NCI-H345 treated with DMSO at 0.1 percent for 48 hours (cell line): ENCODE results near the gene APBA2.
A peak's percentile ranks its signal among the peaks of the same experiment; 100 is the strongest.

Experiments used
- DNase-seq: peaks from one replicate; lab custom pipeline; 2025; ENCODE audit not compliant: unreplicated experiment; lab: John Stamatoyannopoulos, UW

The APBA2 gene

DNA sequence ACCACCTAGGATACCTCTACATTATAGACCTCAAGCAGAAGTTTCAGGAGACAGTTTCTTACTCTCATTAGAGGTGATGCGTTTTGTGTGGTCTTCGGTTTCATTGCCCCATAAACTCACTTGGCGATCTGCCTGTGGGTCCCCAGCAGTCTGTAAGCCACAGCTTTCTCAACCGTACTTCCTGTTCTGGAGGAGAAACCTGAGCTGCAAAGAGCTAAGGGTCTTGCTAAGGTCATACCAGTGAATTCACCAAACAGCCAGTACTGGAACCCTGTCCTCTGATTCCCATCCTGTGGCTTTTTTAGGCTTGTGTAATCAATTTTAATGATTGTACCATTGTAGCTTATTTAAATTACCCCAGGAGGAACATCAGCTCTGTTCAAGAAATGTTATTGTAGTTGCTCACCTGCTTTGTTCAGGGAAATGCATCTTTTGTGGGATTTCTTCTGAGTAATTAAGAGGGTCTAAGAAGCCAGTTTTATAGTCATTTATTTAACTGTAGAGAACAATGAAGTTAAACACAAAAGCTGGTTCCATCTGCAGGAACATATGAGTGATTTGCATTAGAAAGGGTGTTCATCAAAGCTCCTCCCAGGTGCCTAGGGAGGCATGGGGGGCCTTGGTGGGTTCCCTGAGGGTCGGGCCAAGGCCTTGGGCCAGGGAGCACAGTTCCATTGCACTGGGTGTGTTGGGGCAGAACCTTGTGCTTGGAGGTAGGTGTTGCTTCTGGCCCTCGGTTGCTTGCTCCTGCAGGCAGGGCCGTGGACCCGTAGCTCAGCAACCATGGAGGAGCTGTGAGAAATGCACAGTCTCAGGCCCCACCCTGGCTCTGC lies 69.6 kb downstream of the APBA2 start:
- DNase-seq, result no peak

- DNase-seq, result no peak
These were observed 70.2 kb downstream of the APBA2 start for GRCh38 chr15:28955993-28956421.

GRCh38 chr15:28956491-28956890 lies 70.7 kb downstream of the APBA2 start:
- DNase-seq, result no peak

DNA sequence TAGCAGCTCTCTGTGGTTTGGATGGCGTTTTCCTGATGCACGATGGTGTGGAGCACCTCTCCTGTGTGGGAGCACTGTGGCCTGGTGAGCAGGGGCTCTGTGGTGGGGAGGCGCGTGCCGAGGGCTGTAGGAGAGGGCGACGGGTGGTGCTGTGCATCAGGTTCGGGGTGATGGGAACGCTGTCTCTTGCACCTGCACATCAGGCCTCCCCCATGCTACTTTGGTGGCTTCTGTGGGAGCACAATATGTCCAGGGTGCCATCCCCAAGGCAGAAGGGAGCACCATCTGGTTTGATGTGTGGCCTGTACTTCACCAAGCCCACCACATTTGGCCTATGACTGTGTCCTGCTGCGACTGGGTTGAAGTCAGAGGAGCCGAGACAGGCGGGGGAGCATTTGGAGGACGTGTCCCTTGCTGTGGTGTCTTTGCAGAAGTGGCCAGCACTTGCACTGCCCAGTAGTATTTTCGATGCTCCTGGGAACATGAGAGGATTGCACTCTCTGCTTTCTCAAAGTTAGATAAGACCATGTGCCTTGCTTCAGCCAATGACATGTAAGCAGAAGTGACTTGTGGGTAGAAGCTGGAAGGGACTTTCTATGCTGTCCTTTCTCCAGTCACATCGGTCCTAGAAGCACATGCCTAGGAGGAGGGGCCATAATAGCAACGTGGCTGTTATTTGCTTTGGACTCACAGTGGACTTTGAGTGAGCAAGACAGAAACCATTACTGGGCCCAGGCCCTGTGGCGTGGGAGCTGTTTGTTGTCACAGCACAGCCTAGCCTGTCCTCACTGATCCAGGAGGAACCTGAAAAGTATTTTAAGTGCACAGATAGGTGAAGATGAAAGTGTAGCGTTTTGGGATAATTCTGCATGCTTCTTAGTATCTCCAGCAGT lies 72.1 kb downstream of the APBA2 start:
- no peak for DNase-seq

DNA sequence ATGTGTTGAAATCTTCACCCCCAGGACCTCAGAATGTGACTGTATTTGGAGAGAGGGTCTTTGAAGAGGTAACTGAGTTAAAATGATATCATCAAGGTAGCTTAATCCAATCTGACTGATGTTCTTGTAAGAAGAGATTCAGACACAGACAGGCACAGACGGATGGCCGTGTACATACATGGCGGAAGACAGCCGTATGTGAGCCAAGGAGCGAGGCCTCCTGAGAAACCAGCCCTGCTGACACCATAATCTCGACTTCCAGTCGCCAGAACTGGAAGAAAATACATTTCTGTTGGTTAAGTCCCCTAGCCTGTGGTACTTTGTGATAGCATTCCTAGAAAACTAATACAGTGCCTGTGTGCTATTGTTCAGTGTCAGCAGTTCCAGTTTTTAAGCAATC lies 73.6 kb downstream of the APBA2 start:
- DNase-seq, result no peak

DNA sequence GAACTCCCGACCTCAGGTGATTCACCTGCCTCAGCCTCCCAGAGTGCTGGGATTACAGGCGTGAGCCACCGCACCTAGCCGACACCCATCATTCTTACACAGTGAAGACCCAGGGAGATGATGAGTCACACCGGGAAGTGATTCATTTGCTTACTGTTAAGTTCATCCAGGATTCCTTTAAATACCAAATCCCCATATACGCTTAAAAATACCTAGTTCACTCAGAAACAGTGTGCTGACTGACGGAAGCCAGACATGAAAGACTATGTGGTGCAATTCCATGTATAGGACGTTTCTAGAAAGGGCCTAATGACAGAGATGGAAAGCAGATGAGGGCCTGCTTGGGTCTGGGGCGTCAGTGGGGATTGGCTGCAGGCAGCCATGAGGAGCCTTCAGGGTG lies 75.2 kb downstream of the APBA2 start:
- DNase-seq, result no peak

DNA sequence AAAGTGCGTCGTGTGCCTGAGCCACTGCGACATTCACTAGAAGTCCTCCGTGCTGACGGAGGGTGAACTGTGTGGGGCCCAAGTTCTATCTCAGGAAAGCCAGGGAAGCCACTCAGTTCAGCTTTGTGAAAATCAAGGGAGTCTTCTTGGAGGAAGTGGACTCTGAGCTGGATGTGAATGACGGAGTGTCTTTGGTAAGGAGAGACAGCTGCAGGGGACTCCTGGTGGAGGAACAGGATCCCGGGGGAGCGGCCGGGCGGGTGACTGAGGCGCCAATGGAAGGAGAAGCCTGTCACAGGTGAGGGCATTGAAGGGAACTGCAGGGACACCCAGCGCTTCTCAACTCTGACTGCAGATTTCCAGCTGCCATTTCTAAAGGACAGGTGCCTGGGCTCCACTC lies 75.6 kb downstream of the APBA2 start:
- no peak for DNase-seq

GRCh38 chr15:28962851-28963710 lies 77.3 kb downstream of the APBA2 start:
- no peak for DNase-seq

DNA sequence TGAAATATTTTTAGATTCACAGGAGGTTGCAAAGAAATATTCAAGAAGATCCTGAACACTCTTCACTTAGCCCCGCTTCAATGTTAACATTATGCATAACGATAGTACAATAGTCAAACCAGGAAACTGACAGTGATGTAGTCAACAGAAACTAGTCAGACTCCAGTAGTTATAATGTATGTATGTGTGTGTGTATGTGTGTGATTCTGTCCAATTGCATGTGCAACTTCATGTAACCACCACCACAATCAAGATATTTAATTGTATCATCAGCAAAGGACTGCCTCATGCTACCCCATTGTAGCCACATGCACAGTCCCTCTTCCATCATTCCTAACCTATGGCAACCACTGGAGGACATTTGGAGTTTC lies 77.9 kb downstream of the APBA2 start:
- no peak for DNase-seq

GRCh38 chr15:28964098-28964497 lies 78.3 kb downstream of the APBA2 start:
- no peak for DNase-seq

DNA sequence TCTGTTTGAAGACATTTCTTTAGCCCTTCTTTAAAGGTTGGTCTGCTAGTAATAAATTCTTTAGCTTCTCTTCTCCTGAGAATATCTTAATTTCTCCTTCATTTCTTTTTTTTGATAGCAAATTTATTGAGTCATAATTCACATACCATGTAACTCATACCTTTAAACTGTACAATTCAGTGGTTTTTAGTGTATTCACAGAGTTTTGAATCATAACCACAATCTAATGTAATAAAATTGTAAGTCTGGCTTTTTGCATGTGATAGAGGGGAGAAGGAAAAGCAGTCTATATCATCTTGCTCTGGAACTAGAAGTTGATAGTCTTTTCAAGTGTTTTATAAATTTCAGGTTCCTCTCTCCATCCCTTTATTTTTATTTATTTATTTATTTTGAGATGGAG lies 81.3 kb downstream of the APBA2 start:
- no peak for DNase-seq

DNA sequence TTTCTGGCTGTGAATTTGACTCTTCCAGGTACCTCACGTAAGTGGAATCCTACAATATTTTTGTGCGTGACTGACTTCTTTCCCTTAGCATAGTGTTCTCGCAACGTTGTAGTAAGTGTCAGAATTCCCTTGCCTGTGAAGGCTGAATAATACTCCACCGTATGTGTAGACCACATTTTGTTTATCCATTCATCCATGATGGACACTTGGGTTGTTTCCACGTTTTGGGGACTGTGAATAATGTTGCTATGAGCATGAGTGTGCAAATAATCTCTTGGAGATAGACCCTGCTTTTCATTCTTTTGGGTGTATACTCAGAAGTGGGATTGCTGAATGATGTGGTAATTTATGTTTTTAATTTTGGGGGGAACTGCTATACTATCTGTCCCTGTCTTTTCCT lies 82.2 kb downstream of the APBA2 start:
- no peak for DNase-seq

- DNase-seq, result no peak
These were observed 83.8 kb downstream of the APBA2 start for GRCh38 chr15:28969511-28970085.

GRCh38 chr15:28974142-28974541 lies 88.4 kb downstream of the APBA2 start:
- no peak for DNase-seq

DNA sequence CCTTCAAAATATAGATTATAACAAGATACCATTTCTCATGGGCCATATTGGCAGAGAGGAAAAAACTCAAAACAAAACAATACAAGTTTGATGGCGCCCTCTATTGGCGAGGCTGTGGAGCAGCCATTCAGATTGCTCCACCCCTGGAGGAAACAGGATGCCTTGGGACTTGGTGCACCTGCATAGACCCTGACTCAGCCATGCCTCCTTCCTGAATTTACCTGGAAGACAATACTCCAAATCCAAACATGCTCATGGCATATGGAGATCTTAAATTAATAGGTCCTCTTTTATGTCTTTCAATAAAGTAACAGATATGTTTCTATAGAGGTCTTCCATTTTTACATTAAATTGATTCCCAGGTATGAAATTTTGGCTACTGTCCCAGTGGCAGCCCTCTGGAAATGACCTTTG lies 90.0 kb downstream of the APBA2 start:
- DNase-seq, result peak; percentile 51

- DNase-seq, result no peak
These were observed 91.7 kb downstream of the APBA2 start for GRCh38 chr15:28977377-28978010.

DNA sequence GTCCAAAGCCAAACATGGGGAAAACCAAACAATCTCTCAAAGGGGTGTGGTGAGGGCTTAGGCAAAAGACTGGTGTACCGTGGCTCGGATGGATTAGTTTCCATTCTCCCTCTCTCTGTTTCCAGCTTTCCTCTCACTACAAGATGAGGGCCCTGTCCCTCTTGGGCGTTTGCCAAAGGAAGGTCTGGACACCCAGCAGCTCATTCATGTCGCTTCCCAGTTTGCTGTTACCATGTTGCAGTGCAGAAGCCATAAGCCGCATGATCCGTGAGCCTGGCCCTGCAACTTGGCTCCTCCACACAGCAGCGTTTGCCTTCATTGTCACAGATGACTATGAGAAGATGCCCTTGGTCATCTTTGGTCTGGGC lies 92.2 kb downstream of the APBA2 start:
- no peak for DNase-seq

DNA sequence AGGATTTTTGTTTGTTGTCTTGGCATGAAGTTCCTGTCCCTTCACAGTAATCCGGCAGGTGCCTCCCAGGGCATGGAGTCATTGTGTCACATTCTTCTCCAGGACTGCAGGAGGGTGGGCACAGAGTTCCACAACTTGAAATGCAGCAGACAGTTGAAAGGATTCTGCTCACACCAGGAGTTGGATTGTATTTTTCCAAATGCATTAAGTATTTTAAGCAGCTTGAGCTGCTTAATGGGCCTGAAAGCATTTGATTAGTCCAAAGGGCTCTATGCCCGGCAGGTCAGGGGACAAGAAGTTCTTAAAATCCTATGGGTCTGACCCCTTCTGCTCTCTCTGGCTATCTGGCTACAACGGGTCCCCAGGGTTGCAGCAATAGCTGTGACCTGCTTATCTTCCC lies 92.9 kb downstream of the APBA2 start:
- no peak for DNase-seq

DNA sequence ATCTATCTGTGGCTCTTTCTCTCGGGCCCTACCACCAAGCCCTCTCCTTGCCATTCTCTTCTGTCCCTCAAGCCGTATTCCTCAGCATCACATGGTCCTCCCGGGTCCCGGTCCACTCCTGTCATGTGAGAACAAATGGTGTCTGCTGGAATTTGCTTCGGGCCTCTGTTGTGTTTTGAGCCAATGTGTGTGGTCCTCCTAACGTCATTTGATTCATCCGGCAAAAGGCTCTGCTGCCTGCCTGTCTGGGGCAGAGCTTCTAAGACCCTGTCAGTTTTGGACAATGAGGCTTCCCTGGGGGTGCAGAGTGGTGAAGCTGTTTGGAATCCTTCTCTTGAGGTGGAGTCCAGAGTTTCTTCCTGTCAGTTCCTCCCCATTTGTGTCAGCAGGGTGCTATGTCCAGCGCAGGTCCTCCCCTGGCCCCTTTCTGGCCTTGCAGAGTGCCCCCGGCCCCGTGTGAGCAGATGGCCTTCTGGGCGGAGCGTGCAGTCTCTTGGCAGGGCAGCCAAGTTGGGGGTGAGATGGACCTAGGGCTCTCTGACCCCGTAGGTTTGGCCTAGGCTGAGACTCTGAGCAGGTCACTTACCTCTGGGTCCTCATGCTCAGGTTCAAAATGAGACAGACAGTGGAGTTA lies 93.6 kb downstream of the APBA2 start:
- DNase-seq, result no peak

DNA sequence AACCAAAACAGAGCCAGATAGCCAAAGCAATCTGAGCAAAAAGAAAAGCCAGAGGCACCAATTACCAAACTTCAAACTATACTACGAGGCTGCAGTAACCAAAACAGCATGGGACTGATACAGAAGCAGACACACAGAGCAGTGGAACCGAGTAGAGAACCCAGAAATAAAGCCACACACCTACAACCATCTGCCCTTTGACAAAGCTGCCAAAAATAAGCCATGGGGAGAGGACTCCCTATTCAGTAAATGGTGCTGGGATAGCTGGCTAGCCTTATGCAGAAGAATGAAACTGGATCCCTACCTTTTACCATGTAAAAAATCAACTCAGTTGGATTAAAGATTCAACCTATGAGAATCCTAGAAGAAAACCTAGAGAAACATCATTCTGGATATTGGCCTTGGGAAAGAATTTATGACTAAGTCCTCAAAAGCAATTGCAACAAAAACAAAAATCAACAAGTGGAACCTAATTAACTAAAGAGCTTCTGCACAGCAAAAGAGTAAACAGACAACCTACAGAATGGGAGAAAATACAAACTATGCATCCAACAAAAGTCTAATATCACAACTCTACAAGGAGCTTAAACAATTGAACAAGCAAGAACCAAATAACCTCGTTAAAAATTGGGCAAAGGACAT lies 95.1 kb downstream of the APBA2 start:
- no peak for DNase-seq
